Calu3 (cell line): ENCODE results near the gene WDFY3. TPM values are rescaled to one million over a fixed set of nuclear protein-coding genes. Genes with fewer than 3 reads are reported as not detected.

Experiments
- BruUV-seq: library from RNA; stranded (reverse); fragments of 400-500 nt; replicated peaks from 2 replicates; lab custom pipeline; 2021; lab: Mats Ljungman, UMichigan
- CTCF ChIA-PET: fragments of 300-600 bp; sonication (Branson Sonifier 250); formaldehyde crosslinking; loops from one replicate; lab custom pipeline; 2022; ENCODE audit warnings: antibody characterized with exemption; lab: Charles Lee
- DNase-seq: peaks from one replicate; pipeline ENCODE4 v3.0.0; 2022
- H3K27ac Mint-ChIP-seq: one replicate; pipeline ENCODE4 v1.8.0; 2022; ENCODE audit warnings: mixed read lengths; ENCODE audit not compliant: unreplicated experiment
- H3K27me3 Mint-ChIP-seq: one replicate; pipeline ENCODE4 v1.8.0; 2022; ENCODE audit warnings: mixed read lengths; ENCODE audit not compliant: unreplicated experiment
- H3K36me3 Mint-ChIP-seq: one replicate; pipeline ENCODE4 v1.8.0; 2022; ENCODE audit warnings: mild to moderate bottlenecking, moderate library complexity, mixed read lengths; ENCODE audit not compliant: insufficient read depth, unreplicated experiment
- H3K4me1 Mint-ChIP-seq: one replicate; pipeline ENCODE4 v1.8.0; 2022; ENCODE audit warnings: mild to moderate bottlenecking, low read depth, mixed read lengths; ENCODE audit not compliant: unreplicated experiment
- H3K4me3 Mint-ChIP-seq: one replicate; pipeline ENCODE4 v1.8.0; 2022; ENCODE audit warnings: mild to moderate bottlenecking, low read depth, moderate library complexity, mixed read lengths; ENCODE audit not compliant: unreplicated experiment
- H3K9me3 Mint-ChIP-seq: one replicate; pipeline ENCODE4 v1.8.0; 2022; ENCODE audit warnings: low read depth, mixed read lengths; ENCODE audit not compliant: unreplicated experiment
- CTCF ChIP-seq: fragments of 200-600 bp; IDR thresholded peaks from one replicate; pipeline ENCODE4 v1.8.0; 2022; ENCODE audit warnings: antibody characterized with exemption; ENCODE audit not compliant: unreplicated experiment
- intact Hi-C: fragments of 100-400 bp; cut with micrococcal nuclease; formaldehyde crosslinking; loops from one replicate; pipeline ENCODE4 v1.10.0; 2022; ENCODE audit not compliant: unreplicated experiment
- total RNA-seq: library from RNA; stranded (reverse); gene quantifications from 2 replicates; pipeline ENCODE4 v1.2.3, GENCODE V29; 2022

Gene WDFY3
- total RNA-seq, 1 experiment from 2014 or later: 31.5 TPM

- intact Hi-C loops: no loop called here
- CTCF ChIA-PET: no interaction called here
- H3K27me3 Mint-ChIP-seq: no peaks in the 10 kb centered on the region
- no peaks in the 10 kb centered on the region for H3K4me1 Mint-ChIP-seq
- no peak overlapping the region for H3K4me3 Mint-ChIP-seq
- TF ChIP-seq CTCF: no peak
- BruUV-seq: no TSS peak
- no peaks in the 10 kb centered on the region for H3K36me3 Mint-ChIP-seq
- no peak for DNase-seq
- no peaks in the 10 kb centered on the region for H3K9me3 Mint-ChIP-seq
- no peak overlapping the region for H3K27ac Mint-ChIP-seq
These were observed 170.1 kb downstream of the WDFY3 start for GRCh38 chr4:84796394-84796793.

- intact Hi-C loops: no loop called here
- TF ChIP-seq CTCF: no peak
- no peak for DNase-seq
- CTCF ChIA-PET: no interaction called here
- H3K9me3 Mint-ChIP-seq: no peaks in the 10 kb centered on the region
- no peaks in the 10 kb centered on the region for H3K36me3 Mint-ChIP-seq
- H3K4me1 Mint-ChIP-seq: no peaks in the 10 kb centered on the region
- H3K27me3 Mint-ChIP-seq: no peaks in the 10 kb centered on the region
- no TSS peak for BruUV-seq
- no peak overlapping the region for H3K4me3 Mint-ChIP-seq
- H3K27ac Mint-ChIP-seq: no peak overlapping the region
These were observed 173.9 kb downstream of the WDFY3 start for GRCh38 chr4:84792366-84793301.

- intact Hi-C loops: no loop called here
- no peak for TF ChIP-seq CTCF
- no TSS peak for BruUV-seq
- no peaks in the 10 kb centered on the region for H3K27me3 Mint-ChIP-seq
- no peak for DNase-seq
- no peak overlapping the region for H3K4me3 Mint-ChIP-seq
- no peak overlapping the region for H3K27ac Mint-ChIP-seq
- H3K9me3 Mint-ChIP-seq: no peaks in the 10 kb centered on the region
- no peaks in the 10 kb centered on the region for H3K4me1 Mint-ChIP-seq
- no peaks in the 10 kb centered on the region for H3K36me3 Mint-ChIP-seq
- CTCF ChIA-PET: no interaction called here
These were observed 175.5 kb downstream of the WDFY3 start for GRCh38 chr4:84790769-84791565.

GRCh38 chr4:84786478-84786877 is 180.0 kb downstream of the WDFY3 start:
- no peak for DNase-seq
- TF ChIP-seq CTCF: no peak
- Mint-ChIP-seq H3K27me3 (no peaks in the 10 kb centered on the region), H3K27ac (no peak overlapping the region), H3K4me1 (no peaks in the 10 kb centered on the region), H3K4me3 (no peak overlapping the region), H3K36me3 (no peaks in the 10 kb centered on the region), H3K9me3 (no peaks in the 10 kb centered on the region)
- intact Hi-C loops: no loop called here
- BruUV-seq: no TSS peak
- CTCF ChIA-PET: no interaction called here
